Endodermal cell (in vitro differentiated cells): ENCODE results near the gene TAAR6. TPM values are rescaled to one million over a fixed set of nuclear protein-coding genes. Genes with fewer than 3 reads are reported as not detected.

ENCODE experiments used
- DNase-seq: peaks from one replicate; pipeline ENCODE4 v3.0.0-alpha.2; 2017
- H3K27ac ChIP-seq: 2 replicates; pipeline ENCODE4 v1.5.1; 2013; ENCODE audit warnings: mild to moderate bottlenecking, low read depth, low read length, moderate library complexity
- H3K27me3 ChIP-seq: 2 replicates; pipeline ENCODE4 v1.6.1; 2013; ENCODE audit warnings: mild to moderate bottlenecking, low read length, moderate library complexity; ENCODE audit not compliant: insufficient read depth, control insufficient read depth, poor library complexity, severe bottlenecking
- H3K36me3 ChIP-seq: 2 replicates; pipeline ENCODE4 v1.7.0; 2013; ENCODE audit warnings: mild to moderate bottlenecking, low read length, moderate library complexity; ENCODE audit not compliant: control insufficient read depth, insufficient read depth
- H3K4me1 ChIP-seq: one replicate; pipeline ENCODE4 v1.7.0; 2013; ENCODE audit warnings: low read length; ENCODE audit not compliant: control insufficient read depth, insufficient read depth
- H3K4me3 ChIP-seq: 2 replicates; pipeline ENCODE4 v1.5.1; 2013; ENCODE audit warnings: mild to moderate bottlenecking, low read length, moderate library complexity
- H3K9ac ChIP-seq: 2 replicates; pipeline ENCODE4 v1.6.1; 2013; ENCODE audit warnings: mild to moderate bottlenecking, low read length, moderate library complexity; ENCODE audit not compliant: poor library complexity, severe bottlenecking; ENCODE audit errors: extremely low read depth
- H3K9me3 ChIP-seq: 2 replicates; pipeline ENCODE4 v1.6.1; 2013; ENCODE audit warnings: mild to moderate bottlenecking, low read length, moderate library complexity; ENCODE audit not compliant: control insufficient read depth
- H3K27ac Mint-ChIP-seq: 2 replicates; pipeline ENCODE4 v1.8.0; 2020; ENCODE audit warnings: mixed read lengths
- H3K27me3 Mint-ChIP-seq: 2 replicates; pipeline ENCODE4 v1.8.0; 2021; ENCODE audit warnings: mild to moderate bottlenecking, mixed read lengths; ENCODE audit not compliant: insufficient read depth
- H3K36me3 Mint-ChIP-seq: 2 replicates; pipeline ENCODE4 v1.8.0; 2020; ENCODE audit warnings: low read depth, mixed read lengths
- H3K4me1 Mint-ChIP-seq: 2 replicates; pipeline ENCODE4 v1.8.0; 2020; ENCODE audit warnings: mixed read lengths
- H3K4me3 Mint-ChIP-seq: 2 replicates; pipeline ENCODE4 v1.8.0; 2020; ENCODE audit warnings: mild to moderate bottlenecking, moderate library complexity, mixed read lengths
- H3K9me3 Mint-ChIP-seq: 2 replicates; pipeline ENCODE4 v1.8.0; 2020; ENCODE audit warnings: mild to moderate bottlenecking, mixed read lengths
- CTCF ChIP-seq: fragments of 200-600 bp; sonication (generic); conservative IDR thresholded peaks from 2 replicates; pipeline ENCODE4 v1.5.0; 2021; ENCODE audit warnings: antibody characterized with exemption, mild to moderate bottlenecking
- WGBS, 2 experiments: methylation state at CpG; one replicate each; pipeline versions ENCODE4 v1.1.5 to v1.1.7; 2013; ENCODE audit warnings: missing lambda C conversion rate in 2 of 2, mixed read lengths in 1 of 2; ENCODE audit not compliant: insufficient coverage in 1 of 2, insufficient read length in 1 of 2; 5-methylcytosine and 5-hydroxymethylcytosine counted together
- total RNA-seq, 2 donors: library from RNA; stranded (reverse); fragmentation: NEBNext Ultra II Directional in 1 of 2; extraction: Animal tissue kit (Norgen Biotek cat#: 25700) in 1 of 2; gene quantifications; 2 replicates in 1 of 2; 3 replicates in 1 of 2; pipeline ENCODE4 v1.2.1, GENCODE V29; 2021

Gene TAAR6
- total RNA-seq, 2 donors from 2014 or later, result not detected

- Mint-ChIP-seq H3K36me3 (no peaks in the 10 kb centered on the region), H3K9me3 (no peaks in the 10 kb centered on the region), H3K27ac (no peak overlapping the region), H3K27me3 (peaks cover 3% of the 10 kb centered on the region), H3K4me1 (peaks cover 19% of the 10 kb centered on the region), H3K4me3 (no peak overlapping the region)
- H3K36me3 ChIP-seq, result no peaks in the 10 kb centered on the region
- DNase-seq, result no peak
- no peak overlapping the region for H3K4me3 ChIP-seq
- peaks cover 9% of the 10 kb centered on the region for H3K27me3 ChIP-seq
- no peak overlapping the region for H3K27ac ChIP-seq
- TF ChIP-seq CTCF, result no peak
- no peak overlapping the region for H3K9ac ChIP-seq
- H3K4me1 ChIP-seq, result no peaks in the 10 kb centered on the region
- H3K9me3 ChIP-seq, result no peaks in the 10 kb centered on the region
- 67 to 90% methylated on average over 1 of the region's 1 CpG for WGBS, 2 experiments
Observed at GRCh38 chr6:132567566-132567965, 2.6 kb upstream of the TAAR6 start.

- no peak for TF ChIP-seq CTCF
- Histone ChIP-seq H3K9ac (no peak overlapping the region), H3K4me1 (no peaks in the 10 kb centered on the region), H3K36me3 (no peaks in the 10 kb centered on the region), H3K27ac (no peak overlapping the region), H3K9me3 (no peaks in the 10 kb centered on the region), H3K4me3 (no peak overlapping the region), H3K27me3 (peaks cover 9% of the 10 kb centered on the region)
- Mint-ChIP-seq H3K36me3 (no peaks in the 10 kb centered on the region), H3K27ac (no peak overlapping the region), H3K4me1 (peaks cover 19% of the 10 kb centered on the region), H3K9me3 (no peaks in the 10 kb centered on the region), H3K4me3 (no peak overlapping the region), H3K27me3 (peaks cover 3% of the 10 kb centered on the region)
- WGBS, 2 experiments, result 50 to 82% methylated on average over 2 to 6 of the region's 6 CpGs
- DNase-seq, result no peak
Observed at GRCh38 chr6:132568611-132569010, 1.5 kb upstream of the TAAR6 start.

- no peaks in the 10 kb centered on the region for H3K4me1 ChIP-seq
- H3K27ac ChIP-seq, result peak overlapping the region; percentile 10
- Mint-ChIP-seq H3K9me3 (no peaks in the 10 kb centered on the region), H3K27me3 (peaks cover 3% of the 10 kb centered on the region), H3K4me3 (no peak overlapping the region), H3K36me3 (no peaks in the 10 kb centered on the region), H3K27ac (no peak overlapping the region), H3K4me1 (peaks cover 19% of the 10 kb centered on the region)
- DNase-seq, result no peak
- 36 to 81% methylated on average over 2 to 4 of the region's 4 CpGs for WGBS, 2 experiments
- peaks cover 9% of the 10 kb centered on the region for H3K27me3 ChIP-seq
- H3K4me3 ChIP-seq, result no peak overlapping the region
- no peaks in the 10 kb centered on the region for H3K36me3 ChIP-seq
- no peak overlapping the region for H3K9ac ChIP-seq
- no peak for TF ChIP-seq CTCF
- no peaks in the 10 kb centered on the region for H3K9me3 ChIP-seq
Observed at GRCh38 chr6:132569170-132569569, 952 bp upstream of the TAAR6 start.
